Smooth muscle cell of bladder (primary cell): ENCODE data around the gene TP53I11. TPM values are rescaled to one million over a fixed set of nuclear protein-coding genes. Genes with fewer than 3 reads are reported as not detected.

Experiments used
- total RNA-seq: library from RNA; depleted of rRNA; stranded (reverse); fragments of >200 nt; gene quantifications from 2 replicates; pipeline ENCODE4 v1.2.3, GENCODE V29; 2014

The TP53I11 gene
- total RNA-seq, result 11.5 and 13.0 TPM in 2 replicates

DNA sequence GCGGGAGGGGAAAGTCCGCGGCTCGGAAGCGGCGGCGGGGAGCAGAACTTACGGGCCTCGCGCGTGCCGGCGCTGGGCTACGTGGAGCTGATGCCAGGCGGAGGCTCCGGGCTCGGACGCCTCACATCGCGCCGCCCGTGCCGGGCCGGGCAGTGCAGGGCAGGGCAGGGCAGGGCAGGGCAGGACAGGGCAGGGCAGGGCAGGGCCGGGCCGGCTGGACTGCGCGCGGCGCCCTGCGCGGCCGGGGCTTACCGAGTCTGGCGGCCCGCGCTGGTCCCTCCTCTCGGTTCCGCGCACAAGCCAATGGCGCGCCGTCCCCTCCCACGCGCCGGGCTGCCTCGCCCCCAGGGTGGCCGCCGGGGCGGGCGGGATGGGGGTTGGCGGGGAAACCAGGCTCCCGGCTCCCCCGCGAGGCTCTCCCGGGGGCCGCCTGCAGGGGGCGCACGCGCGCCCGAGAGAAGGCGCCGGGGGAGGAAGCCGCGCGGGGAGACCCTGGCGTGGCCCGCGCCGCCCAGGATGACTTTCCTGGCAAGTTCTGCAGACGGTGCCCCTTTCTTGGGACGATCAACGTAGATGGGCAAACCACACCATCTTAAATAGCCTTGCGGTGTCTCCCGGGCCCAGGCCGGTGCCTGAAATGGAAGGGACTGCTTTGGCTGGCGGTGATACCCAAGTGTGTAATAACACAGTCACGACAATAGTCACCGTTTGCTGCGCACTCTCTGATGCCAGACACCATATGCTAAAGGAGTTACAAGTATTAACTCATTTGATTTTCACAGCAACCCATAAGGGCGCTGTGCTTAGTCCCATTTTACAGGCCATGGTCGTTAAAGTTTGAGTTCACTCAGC, at the start of gene TP53I11:
TSS of gene TP53I11 (minus strand) at position 259 of the 852 bp plus-strand sequence. CDS start 12,548 bp downstream, outside the sequence.

Other genes starting within 250 kb of the TP53I11 start
- gene TSPAN18, start 223.9 kb downstream of the TP53I11 start, total RNA-seq, result 0.28 TPM in 1 of 2 replicates, not detected in the other
- 3.4 and 4.0 TPM in 2 replicates for gene PRDM11, start 195.8 kb upstream of the TP53I11 start, total RNA-seq